Kasumi-1 (cell line): ENCODE measurements around the gene SRSF7.
A peak's percentile ranks its signal among the peaks of the same experiment; 100 is the strongest.
"Not testable (repeated sequence)": the region's sequence is repeated elsewhere in the genome, so short reads cannot be mapped to it uniquely, and the experiment has no call there.

ENCODE experiments used
- DNase-seq, 2 experiments: peaks; one replicate each; lab custom pipeline; 2025; lab: John Stamatoyannopoulos, UW

Gene SRSF7

DNA sequence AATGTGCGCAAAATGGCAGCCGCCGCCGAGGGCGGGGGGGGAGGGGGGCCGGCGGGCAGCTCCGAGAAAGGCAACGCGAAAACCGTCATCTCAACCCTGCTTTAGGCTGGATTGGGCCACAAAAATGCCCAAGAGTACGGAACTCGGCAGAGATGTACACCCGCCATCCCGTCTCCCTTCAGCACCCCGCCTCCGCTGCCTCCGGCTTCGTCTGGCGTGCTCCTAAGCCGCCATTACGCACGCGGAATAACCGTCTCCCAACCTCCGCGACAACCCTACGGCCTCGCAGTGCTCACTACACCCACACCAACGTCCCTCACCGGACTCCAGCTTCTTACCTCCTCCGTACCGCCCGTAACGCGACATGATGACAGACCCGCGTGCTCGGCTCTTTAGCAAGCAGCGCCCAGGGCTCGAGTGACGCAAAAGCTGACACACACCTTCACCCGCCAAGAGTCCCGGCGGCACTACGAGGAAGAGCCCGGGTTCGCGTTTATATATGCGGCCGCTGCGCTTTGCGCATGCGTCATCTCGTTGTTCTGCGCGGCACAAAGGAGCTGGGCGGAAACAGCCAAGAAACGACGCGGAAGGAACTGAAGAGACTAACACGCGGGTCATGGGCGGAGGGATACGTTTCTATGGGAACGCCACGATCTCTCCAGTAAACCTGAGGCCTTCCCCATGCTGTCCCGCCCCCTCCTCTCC is at the start of gene SRSF7:
TSS of gene SRSF7 (minus strand) at position 471 of the 705 bp plus-strand sequence. CDS start at position 366, 105 bp downstream.
- peak; percentile 99 for DNase-seq

DNA sequence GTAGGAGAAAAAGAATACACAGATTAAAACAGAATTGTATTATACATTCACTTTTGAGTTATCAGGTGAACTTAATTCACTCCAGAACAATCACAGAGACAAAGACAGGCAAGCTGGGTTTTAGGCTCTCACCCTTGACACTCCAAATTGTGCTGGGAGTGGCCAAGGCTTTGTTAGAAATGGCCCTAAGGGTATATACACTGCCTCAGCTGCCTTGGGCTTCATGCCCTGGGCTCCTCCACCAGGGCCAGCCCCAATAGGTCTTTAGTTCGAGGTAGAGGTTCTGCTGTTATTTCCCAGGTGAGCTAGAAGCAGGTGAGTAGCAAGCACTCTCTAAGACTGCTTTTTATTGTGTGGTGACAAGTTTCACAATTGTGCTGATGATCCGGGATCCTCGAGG is 46.8 kb upstream of the SRSF7 start:
- DNase-seq = no peak

DNA sequence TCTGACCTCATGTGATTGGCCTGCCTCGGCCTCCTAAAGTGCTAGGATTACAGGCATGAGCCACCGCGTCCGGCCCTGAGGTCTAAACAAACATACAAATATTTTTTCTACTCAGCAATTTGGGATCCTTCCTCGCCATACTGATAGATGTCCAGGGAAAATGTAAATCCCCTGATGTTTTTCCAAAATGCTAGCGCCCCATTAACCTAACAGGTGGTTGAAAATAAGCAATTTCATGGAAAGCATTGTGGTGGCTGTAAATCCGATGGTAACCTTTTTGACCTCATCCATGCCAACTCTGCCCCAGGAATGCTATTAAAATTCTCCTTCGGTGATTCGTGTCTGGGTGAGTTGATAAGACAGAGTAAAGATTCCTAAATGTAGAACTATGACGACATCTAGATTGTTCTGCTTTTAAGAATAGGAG is 46.1 kb upstream of the SRSF7 start:
- no peak for DNase-seq

DNA sequence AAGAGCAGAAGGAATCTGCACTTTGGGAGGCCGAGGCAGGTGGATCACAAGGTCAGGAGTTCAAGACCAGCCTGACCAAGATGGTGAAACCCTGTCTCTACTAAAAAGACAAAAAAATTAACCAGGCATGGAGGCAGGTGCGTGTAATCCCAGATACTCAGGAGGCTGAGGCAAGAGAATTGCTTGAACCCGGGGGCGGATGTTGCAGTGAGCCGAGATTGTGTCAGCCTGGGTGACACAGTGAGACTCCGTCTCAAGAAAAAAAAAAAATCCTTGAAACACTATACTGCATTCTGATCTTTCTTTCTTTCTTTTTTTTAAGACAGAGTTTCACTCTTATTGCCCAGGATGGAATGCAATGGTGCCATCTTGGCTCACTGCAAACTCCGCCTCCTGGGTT is 43.9 kb upstream of the SRSF7 start:
- not testable (repeated sequence) for DNase-seq

DNA sequence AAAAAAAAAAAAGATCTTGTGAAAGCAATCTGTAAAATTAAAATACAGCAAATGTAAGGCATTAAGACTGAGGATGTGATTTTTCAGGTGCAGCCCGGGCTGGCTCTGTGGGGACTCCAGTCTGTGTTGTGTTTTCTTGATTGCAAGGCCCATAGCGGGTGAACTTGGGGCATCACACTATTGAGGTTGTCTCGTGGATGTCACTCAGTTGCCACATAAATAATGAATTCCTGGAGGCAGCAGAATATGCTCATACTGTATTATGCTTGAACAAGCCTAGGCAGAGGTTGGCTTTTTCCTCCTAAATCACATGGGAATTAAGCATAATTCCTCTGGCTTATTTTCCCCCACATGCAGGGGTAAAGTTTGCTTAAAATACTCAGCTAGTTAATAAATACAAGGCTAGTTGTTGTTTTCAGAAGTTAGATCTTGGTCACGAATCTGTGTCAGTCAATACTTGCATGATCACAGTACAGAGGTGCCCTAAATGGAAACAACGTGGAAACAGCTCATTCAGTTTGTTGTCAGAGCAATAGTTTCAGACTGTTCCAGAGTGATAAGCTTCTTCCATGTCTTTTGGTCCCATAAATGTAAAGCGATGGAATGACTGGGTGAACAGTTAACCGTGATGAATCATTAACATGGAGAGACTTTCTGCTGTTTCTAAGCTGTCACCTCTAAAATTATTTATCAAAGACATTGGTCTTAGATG is 43.2 kb upstream of the SRSF7 start:
- no peak for DNase-seq

DNA sequence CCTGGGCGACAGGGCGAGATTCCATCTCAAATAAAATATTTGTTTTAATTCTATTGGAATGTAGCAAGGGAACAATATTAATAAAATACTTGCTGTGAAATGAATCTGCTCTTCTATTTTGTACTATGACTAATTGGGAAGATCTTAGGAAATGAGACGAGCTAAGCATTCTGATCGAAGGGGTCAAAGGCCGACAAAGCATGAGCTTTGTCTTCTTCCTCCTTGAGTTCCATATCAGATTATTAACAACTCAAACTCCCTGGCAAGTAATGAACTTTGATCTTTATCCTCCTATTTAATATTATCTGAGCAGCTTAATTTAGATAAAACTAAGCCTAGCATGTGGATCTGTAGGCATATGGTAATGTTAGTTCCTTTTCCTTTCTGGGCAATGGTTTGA is 42.4 kb upstream of the SRSF7 start:
- no peak for DNase-seq

DNA sequence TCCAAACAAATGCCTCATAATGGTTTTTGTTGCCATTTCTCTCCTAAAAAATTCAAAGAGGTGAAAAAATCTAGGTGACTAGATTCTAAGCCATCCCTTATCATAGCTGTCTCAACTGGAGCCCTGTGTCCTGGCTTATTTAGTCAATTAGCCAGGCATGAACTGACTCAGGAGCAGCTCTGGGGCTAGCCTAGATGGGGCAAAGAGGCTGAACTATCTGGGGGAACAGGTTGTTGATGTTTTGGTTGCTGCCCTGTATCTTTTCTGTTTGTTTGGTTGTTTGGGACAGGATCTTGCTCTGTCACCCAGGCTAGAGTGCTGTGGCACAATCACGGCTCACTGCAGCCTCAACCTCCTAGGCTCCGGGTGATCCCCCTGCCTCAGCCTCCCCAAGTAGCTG is 41.6 kb upstream of the SRSF7 start:
- DNase-seq = no peak

DNA sequence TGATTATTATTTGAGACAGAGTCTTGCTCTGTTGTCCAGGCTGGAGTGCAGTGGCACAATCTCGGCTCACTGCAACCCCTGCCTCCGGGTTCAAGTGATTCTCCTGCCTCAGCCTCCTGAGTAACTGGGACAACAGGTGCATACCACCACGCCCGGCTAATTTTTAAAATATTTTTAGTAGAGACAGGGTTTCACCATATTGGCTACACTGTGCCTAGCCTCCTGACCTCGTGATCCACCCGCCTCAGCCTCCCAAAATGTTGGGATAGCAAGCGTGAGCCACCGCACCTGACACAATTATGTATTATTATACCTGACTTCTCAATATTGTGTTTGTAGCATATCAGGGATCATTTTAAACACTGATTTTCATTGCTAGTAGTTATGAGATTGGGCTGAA is 41.2 kb upstream of the SRSF7 start:
- DNase-seq = not testable (repeated sequence)

DNA sequence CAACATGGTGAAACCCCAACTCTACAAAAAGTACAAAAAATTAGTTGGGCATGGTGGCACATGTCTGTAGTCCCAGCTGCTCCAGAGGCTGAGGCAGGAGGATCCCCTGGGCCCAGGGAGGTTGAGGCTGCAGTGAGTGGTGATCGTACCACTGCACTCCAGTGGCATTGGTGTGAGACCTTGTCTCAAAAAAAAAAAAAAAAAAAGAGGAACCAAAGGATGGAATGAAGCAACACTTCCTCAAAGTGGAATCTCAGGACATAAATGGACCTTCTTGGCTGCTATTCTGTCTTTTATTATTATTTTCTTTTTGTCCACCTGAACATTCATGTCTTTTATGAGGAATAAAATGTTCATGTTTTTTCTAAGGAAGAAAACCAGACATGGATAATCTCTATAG is 40.6 kb upstream of the SRSF7 start:
- DNase-seq = peak in 1 of 2 experiments; percentile 34

DNA sequence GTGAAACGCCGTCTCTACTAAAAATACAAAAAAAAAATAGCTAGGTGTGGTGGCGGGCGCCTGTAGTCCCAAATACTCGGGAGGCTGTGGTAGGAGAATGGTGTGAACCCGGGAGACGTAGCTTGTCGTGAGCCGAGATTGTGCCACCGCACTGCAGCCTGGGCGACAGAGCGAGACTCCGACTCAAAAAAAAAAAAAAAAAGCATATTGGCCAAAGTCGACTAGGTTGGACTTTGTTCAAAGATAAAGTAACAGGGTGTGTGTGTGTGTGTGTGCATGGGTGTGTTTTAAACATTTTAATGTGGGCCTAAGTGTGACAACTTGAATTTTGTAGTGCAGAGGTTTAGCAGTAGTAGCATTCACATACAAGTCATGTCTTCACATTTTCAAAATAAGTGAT is 38.5 kb upstream of the SRSF7 start:
- no peak for DNase-seq

DNA sequence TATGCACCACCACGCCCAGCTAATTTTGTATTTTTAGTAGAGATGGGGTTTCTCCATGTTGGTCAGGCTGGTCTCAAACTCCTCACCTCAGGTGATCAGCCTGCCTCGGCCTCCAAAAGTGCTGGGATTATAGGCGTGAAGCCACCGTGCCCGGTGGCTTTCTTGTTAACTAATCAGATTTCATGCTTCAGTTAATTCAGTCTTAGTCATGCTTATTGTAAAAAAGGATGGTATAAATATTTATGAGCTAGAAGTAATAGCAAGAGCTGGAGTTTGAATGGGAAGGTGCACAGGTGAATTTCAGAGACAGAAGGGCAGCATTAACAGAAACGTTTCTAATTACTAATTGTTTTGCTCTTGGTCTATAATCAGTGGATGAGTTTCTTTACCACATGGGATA is 37.1 kb upstream of the SRSF7 start:
- no peak for DNase-seq

DNA sequence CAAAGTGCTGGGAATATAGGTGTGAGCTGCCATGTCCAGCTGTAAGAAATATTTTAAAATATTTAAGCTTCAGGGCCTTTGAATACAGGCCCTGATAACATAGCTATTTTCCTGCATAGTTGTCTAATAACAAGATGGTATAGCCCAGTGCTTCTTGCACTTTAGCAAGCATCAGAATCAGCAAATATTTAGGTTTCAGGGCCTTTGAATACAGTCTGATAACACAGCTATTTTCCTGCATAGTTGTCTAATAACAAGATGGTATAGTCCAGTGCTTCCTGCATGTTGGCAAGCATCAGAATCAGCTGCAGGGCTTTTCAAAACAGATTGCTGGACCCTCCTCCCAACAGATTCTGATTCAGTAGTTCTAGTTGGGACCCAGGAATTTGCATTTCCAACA is 32.4 kb upstream of the SRSF7 start:
- DNase-seq = no peak

DNA sequence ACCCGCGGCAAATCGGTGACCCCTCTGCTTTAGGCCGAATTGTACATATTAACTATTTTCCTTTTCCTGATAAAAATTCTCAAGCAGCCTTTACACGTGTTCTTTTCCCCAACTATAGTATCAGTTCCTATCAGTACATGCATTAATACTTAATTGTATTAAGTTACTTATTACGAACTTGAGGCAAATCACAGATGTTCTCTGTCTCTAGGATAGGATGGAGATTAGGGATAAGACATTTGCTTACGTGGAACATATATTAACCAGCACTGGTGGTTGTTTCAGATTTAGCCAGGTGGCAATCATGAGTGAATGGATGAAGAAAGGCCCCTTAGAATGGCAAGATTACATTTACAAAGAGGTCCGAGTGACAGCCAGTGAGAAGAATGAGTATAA is 27.5 kb upstream of the SRSF7 start:
- DNase-seq = no peak

DNA sequence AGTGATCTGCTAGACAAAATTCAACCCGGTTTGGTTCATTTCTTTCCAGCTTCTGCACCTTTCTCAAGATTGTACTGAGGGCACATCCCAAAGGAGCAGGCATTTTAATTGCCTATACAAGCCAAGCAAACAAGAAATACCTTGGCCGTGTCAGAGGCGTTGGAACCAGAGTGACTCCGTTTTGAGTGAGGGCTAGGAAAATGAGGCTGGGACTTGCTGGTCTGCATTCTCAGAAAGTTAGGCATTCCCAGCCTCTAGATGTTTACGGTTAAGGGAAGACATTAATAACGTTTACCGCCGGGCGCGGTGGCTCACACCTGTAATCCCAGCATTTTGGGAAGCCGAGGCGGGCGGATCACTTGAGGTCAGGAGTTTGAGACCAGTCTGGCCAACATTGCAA is 25.4 kb upstream of the SRSF7 start:
- no peak for DNase-seq

DNA sequence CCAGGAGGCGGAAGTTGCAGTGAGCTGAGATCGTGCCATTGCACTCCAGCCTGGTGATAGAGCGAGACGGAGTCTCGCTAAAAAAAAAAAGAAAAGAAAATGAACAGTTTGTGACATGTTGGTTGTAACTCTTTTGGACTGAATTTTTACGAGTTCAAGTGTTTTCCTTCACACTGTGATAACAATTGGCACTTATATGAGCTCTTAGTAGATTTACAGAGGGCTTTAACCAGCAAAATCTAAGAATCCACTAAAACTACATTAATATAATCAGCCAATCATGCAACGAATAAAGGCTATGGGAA is 24.7 kb upstream of the SRSF7 start:
- DNase-seq = no peak

DNA sequence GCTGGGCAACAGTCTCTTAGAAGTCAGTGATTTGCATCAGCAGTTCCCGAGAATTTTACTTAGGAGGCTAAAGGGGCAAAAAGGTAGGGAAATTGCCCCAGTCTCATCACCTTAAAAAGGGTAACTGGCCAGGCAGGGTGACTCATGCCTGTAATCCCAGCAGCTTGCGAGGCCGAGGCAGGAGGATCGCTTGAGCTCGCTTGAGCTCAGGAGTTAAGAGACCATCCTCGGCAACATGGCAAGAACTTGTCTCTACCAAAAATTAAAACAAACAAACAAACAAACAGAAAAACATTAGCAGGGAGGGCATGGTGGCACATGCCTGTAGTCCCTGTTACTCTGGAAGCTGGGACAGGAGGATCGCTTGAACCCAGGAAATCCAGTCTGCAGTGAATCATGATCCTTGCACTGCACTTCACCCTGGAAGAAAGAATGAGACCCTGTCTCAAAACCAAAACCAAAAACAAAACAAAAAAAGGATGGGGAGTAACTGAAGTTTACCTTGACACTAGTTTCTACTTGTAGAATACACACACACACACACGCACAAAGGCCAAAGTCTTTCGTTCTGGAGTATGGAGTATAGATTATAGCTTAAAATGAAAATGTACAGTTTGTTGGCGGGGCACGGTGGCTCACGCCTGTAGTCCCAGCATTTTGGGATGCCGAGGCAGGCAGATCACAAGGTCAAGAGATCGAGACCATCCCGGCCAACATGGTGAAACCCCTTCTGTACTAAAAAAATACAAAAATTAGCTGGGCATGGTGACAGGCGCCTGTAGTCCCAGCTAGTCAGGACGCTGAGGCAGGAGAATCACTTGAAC is 24.1 kb upstream of the SRSF7 start:
- DNase-seq = no peak

DNA sequence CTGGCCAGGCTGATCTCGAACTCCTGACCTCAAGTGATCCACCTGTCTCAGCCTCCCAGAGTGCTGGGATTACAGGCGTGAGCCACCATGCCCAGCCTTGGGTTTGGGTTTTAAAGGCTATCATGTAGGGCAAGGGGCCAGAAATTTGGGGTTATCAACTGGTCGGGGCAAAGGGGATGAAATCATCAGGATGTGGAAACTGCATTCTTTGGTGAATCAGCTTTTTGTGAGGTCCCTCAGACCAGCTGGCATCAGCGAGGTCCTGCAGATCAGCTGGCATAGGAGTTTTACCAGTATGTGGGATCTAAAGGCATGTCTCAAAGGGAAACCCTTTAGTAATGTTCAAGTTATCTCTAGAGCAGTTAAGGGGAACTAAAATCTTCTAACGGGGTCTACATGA is 20.5 kb upstream of the SRSF7 start:
- DNase-seq = no peak

DNA sequence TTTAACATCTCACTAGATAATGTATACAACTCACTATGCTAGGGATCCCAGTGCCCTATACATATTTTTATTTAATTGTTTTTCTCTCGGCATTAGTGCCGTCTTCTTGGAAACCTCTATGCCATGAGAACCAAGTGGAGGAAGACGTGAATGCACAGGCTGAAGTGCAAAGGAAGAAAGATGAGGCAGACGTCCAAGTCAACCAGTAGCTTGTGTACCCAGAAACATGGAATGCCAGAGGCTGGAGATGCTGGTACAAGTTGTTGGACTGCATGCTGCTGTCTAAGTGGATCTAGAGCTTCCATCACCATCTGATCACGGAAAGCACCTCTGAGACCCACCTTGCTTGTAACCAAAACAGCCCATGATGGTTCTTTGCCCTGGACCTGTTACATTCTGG is 14.4 kb upstream of the SRSF7 start:
- DNase-seq = no peak

DNA sequence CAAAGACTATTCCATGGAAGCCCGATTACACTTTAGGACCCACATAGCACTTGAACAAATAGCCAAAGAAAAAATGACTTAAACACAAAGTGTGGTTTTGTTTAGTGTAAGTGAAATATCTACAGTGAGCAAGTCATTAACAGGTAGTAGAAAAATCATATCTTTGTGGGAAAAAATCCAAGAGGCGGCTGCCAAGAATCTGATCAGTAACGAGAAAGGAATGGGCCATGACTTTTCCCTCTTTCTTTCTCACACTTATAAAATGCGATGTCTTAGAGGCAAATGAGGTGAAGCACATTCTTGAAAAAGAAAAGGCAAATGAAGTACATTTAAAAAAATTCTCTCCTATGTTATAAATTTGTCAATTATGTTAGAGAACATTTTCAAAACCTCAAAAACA is 14.0 kb upstream of the SRSF7 start:
- DNase-seq = no peak

DNA sequence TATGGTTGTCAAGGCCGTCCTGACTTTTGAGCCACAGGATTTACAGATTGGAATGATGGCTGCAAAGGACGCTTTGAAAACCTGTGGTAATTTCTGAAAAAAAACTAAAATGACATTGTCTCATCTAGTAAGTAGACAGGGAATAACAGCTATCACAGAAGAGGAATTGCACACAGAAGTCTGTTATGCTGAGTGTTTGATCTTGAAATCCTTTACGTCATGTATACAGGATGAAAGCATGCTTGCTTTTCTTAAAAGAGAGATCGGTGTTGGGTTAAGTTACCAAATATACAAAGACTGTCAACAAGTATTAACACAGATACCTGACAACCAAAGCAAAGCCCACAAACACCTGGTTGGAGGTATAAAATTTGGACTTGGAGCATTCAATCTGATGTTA is 12.6 kb upstream of the SRSF7 start:
- no peak for DNase-seq

DNA sequence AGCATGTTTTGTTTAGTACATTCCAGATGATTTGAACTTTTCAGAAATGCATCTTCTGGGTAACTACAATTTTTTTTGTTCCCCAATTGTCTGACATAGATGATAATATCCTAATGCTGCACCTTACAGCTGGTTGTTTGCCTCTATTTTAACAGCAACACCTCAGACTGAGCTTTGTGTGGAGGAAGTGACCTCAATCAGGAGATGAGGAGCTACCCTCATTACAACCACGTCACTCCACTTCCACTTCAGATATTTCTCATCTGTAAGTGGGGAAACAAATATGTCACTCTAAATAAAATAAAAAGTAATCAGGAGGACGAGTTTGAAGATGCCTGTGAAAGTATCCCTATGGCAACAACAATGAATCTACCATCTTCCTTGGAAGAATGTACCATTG is 12.1 kb upstream of the SRSF7 start:
- no peak for DNase-seq

DNA sequence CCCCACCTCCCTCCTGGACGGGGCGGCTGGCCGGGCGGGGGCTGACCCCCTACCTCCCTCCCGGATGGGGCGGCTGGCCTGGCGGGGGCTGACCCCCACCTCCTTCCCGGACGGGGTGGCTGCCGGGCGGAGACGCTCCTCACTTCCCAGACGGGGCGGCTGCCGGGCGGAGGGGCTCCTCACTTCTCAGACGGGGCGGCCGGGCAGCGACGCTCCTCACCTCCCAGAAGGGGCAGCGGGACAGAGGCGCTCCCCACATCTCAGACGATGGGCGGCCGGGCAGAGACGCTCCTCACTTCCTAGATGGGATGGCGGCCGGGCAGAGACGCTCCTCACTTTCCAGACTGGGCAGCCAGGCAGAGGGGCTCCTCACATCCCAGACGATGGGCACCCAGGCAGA is 4.7 kb upstream of the SRSF7 start:
- DNase-seq = not testable (repeated sequence)

DNA sequence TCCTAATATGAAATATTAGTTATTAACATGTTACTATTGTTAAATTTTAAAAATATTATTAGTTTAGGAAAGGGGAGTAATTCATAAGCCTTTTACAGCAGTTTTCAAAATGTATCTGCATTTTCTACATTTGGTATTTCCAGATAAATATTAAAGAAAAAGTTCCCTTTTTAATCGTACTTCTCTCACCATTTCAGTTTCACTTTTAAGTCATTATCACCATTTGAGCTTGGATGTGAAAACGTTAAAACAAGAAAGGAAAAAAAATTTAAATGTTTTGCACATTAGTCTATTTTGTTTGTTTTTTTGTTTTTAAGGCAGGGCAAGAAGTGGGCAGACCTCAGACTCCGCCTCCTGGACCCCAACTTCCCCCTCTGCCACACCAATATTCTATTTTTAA is 3.3 kb upstream of the SRSF7 start:
- no peak for DNase-seq
